HEK293 (cell line): ENCODE data around the gene AKR1B15.

Experiments used
- BCL11B ChIP-seq: fragments of 450-650 bp; formaldehyde crosslinking; IDR thresholded peaks from 2 replicates; pipeline ENCODE4 v1.5.1; 2016; ENCODE audit warnings: low read depth, missing biosample characterization, missing genetic modification characterization
- GLI4 ChIP-seq: fragments of 450-650 bp; formaldehyde crosslinking; IDR thresholded peaks from 2 replicates; pipeline ENCODE4 v1.5.1; 2016; ENCODE audit warnings: missing biosample characterization, missing genetic modification characterization
- HOXD13 ChIP-seq: sonication (generic); formaldehyde crosslinking; IDR thresholded peaks from 2 replicates; pipeline ENCODE4 v1.8.0; 2022; ENCODE audit warnings: missing genetic modification reagents, borderline replicate concordance
- ZBTB48 ChIP-seq: fragments of 450-650 bp; formaldehyde crosslinking; IDR thresholded peaks from 2 replicates; pipeline ENCODE4 v1.5.1; 2016; ENCODE audit warnings: missing biosample characterization, missing genetic modification characterization
- ZNF274 ChIP-seq, 2 experiments: fragments of 200-500 bp in 1 of 2; fragments of 450-650 bp in 1 of 2; sonication (Bioruptor generic) in 1 of 2; formaldehyde crosslinking in 1 of 2; IDR thresholded peaks; 2 replicates each; pipeline versions ENCODE4 v1.5.1 to v1.6.1; 2014 to 2016; ENCODE audit warnings: borderline replicate concordance in 1 of 2, inconsistent platforms in 1 of 2, low read length in 1 of 2, missing biosample characterization in 1 of 2, missing genetic modification characterization in 1 of 2
- ZNF792 ChIP-seq: fragments of 450-650 bp; formaldehyde crosslinking; IDR thresholded peaks from 2 replicates; pipeline ENCODE4 v1.5.1; 2016; ENCODE audit warnings: missing biosample characterization, missing genetic modification characterization
- TF ChIP-seq, protein P1 (sequence below): fragments of 450-650 bp; formaldehyde crosslinking; IDR thresholded peaks from 2 replicates; pipeline ENCODE4 v1.5.1; 2016; ENCODE audit warnings: missing biosample characterization, missing genetic modification characterization
- TF ChIP-seq, protein P2 (sequence below): fragments of 450-650 bp; formaldehyde crosslinking; IDR thresholded peaks from 2 replicates; pipeline ENCODE4 v1.5.1; 2016; ENCODE audit warnings: missing biosample characterization, missing genetic modification characterization
- TF ChIP-seq, protein P3 (sequence below): fragments of 450-650 bp; formaldehyde crosslinking; IDR thresholded peaks from 2 replicates; pipeline ENCODE4 v1.5.1; 2016; ENCODE audit warnings: missing biosample characterization, missing genetic modification characterization
- TF ChIP-seq, protein P4 (sequence below): fragments of 450-650 bp; formaldehyde crosslinking; IDR thresholded peaks from 2 replicates; pipeline ENCODE4 v1.5.1; 2016; ENCODE audit warnings: missing biosample characterization, missing genetic modification characterization, low read depth
- TF ChIP-seq, protein P5 (sequence below): fragments of 450-650 bp; formaldehyde crosslinking; IDR thresholded peaks from 2 replicates; pipeline ENCODE4 v1.5.1; 2016; ENCODE audit warnings: missing biosample characterization, missing genetic modification characterization

DNA sequence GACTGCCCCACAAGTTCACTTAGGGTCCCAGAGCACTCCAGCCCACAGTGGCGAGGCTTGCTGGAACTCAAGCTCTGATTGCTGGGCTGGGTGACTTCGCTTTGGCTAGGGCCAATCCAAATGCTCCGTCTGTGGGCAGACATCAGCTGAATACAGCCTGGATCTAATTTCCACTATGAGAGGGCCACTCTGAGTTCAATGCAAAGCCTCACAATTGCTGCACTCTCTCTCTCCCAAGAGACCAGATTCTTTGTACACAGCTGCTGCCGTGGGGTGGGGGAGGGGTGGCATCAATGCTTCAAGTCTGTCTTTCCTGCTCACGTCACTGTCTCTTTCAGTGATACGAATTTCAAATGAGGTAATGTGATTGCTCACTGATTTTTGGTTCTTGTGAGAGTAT, 50.5 kb downstream of the AKR1B15 start:
- TF ChIP-seq, protein P1, sequence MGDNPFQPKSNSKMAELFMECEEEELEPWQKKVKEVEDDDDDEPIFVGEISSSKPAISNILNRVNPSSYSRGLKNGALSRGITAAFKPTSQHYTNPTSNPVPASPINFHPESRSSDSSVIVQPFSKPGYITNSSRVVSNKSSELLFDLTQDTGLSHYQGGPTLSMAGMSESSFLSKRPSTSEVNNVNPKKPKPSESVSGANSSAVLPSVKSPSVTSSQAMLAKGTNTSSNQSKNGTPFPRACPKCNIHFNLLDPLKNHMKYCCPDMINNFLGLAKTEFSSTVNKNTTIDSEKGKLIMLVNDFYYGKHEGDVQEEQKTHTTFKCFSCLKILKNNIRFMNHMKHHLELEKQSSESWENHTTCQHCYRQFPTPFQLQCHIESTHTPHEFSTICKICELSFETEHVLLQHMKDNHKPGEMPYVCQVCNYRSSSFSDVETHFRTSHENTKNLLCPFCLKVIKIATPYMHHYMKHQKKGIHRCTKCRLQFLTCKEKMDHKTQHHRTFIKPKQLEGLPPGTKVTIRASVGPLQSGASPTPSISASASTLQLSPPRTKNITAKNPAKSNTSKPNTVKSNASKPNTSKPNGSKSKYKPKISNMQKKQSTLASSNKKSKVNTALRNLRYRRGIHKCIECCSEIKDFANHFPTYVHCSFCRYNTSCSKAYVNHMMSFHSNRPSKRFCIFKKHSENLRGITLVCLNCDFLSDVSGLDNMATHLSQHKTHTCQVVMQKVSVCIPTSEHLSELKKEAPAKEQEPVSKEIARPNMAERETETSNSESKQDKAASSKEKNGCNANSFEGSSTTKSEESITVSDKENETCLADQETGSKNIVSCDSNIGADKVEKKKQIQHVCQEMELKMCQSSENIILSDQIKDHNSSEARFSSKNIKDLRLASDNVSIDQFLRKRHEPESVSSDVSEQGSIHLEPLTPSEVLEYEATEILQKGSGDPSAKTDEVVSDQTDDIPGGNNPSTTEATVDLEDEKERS (tag by site-specific recombination), result no peak
- TF ChIP-seq BCL11B (no peak), ZNF274 (IDR thresholded peaks at IDR 0.05; ENCODE audit: low read length) (no peak), ZNF274 (tag by site-specific recombination; IDR thresholded peaks at IDR 0.05; ENCODE audit: borderline replicate concordance) (no peak), GLI4 (tag by site-specific recombination) (no peak), ZBTB48 (tag by site-specific recombination) (no peak), ZNF792 (tag by site-specific recombination) (no peak), HOXD13 (no peak)
- TF ChIP-seq, protein P2, sequence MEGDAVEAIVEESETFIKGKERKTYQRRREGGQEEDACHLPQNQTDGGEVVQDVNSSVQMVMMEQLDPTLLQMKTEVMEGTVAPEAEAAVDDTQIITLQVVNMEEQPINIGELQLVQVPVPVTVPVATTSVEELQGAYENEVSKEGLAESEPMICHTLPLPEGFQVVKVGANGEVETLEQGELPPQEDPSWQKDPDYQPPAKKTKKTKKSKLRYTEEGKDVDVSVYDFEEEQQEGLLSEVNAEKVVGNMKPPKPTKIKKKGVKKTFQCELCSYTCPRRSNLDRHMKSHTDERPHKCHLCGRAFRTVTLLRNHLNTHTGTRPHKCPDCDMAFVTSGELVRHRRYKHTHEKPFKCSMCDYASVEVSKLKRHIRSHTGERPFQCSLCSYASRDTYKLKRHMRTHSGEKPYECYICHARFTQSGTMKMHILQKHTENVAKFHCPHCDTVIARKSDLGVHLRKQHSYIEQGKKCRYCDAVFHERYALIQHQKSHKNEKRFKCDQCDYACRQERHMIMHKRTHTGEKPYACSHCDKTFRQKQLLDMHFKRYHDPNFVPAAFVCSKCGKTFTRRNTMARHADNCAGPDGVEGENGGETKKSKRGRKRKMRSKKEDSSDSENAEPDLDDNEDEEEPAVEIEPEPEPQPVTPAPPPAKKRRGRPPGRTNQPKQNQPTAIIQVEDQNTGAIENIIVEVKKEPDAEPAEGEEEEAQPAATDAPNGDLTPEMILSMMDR, result no peak
- TF ChIP-seq, protein P3, sequence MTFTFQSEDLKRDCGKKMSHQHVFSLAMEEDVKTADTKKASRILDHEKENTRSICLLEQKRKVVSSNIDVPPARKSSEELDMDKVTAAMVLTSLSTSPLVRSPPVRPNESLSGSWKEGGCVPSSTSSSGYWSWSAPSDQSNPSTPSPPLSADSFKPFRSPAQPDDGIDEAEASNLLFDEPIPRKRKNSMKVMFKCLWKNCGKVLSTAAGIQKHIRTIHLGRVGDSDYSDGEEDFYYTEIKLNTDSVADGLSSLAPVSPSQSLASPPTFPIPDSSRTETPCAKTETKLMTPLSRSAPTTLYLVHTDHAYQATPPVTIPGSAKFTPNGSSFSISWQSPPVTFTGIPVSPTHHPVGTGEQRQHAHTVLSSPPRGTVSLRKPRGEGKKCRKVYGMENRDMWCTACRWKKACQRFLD, result no peak
- TF ChIP-seq, protein P4, sequence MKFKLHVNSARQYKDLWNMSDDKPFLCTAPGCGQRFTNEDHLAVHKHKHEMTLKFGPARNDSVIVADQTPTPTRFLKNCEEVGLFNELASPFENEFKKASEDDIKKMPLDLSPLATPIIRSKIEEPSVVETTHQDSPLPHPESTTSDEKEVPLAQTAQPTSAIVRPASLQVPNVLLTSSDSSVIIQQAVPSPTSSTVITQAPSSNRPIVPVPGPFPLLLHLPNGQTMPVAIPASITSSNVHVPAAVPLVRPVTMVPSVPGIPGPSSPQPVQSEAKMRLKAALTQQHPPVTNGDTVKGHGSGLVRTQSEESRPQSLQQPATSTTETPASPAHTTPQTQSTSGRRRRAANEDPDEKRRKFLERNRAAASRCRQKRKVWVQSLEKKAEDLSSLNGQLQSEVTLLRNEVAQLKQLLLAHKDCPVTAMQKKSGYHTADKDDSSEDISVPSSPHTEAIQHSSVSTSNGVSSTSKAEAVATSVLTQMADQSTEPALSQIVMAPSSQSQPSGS, result no peak
- TF ChIP-seq, protein P5, sequence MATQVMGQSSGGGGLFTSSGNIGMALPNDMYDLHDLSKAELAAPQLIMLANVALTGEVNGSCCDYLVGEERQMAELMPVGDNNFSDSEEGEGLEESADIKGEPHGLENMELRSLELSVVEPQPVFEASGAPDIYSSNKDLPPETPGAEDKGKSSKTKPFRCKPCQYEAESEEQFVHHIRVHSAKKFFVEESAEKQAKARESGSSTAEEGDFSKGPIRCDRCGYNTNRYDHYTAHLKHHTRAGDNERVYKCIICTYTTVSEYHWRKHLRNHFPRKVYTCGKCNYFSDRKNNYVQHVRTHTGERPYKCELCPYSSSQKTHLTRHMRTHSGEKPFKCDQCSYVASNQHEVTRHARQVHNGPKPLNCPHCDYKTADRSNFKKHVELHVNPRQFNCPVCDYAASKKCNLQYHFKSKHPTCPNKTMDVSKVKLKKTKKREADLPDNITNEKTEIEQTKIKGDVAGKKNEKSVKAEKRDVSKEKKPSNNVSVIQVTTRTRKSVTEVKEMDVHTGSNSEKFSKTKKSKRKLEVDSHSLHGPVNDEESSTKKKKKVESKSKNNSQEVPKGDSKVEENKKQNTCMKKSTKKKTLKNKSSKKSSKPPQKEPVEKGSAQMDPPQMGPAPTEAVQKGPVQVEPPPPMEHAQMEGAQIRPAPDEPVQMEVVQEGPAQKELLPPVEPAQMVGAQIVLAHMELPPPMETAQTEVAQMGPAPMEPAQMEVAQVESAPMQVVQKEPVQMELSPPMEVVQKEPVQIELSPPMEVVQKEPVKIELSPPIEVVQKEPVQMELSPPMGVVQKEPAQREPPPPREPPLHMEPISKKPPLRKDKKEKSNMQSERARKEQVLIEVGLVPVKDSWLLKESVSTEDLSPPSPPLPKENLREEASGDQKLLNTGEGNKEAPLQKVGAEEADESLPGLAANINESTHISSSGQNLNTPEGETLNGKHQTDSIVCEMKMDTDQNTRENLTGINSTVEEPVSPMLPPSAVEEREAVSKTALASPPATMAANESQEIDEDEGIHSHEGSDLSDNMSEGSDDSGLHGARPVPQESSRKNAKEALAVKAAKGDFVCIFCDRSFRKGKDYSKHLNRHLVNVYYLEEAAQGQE (tag by site-specific recombination), result no peak
